ENCODE results near the gene AMPD3.

AMPD3 gene

DNA sequence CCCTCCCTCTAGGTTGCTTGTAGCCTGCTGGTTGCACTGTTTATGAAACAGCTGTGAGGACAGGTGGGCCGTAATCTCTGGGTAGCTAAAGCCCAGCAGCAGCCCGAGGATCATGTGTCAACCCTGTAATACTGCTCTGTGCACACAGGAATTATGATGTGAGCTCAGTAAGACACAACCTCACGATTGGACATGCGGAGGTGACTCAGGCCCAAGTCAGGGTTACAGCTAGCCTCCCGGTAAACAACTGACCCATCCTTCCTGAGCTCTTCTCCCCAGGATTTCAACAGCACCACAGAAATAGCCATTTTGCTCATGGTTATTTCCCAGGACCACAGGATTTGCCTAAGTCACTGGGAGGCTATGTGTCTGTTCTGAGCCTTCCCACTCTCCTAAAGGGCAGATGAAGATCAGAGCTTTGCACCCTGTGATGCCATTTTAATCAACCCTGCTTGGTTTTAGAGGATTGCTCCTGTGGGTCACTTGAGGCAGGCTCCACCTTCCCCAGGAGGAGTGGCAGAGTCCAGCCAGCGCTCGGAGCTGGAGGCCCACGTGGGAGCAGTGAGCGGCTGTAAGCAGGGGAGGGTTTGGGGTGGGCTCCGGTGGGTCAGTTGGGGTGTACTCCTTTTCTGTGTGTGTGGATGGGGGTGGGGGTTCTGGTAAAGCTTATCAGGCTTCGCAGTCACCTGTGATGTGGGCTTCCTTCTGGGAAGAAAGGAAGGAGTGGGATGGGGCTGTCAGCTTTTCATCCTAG lies at the start of gene AMPD3:
TSS of gene AMPD3 (plus strand) at position 387 of the 754 bp plus-strand sequence. CDS start 6,256 bp downstream, outside the sequence.
- Histone ChIP-seq H3K9ac (ENCODE audit: low read length) (peak within 1 kb of the TSS; percentile 75), H4K20me1 (ENCODE audit: insufficient read depth, low read length) (no peaks in the 10 kb centered on the region), H3K27me3 (ENCODE audit: low read depth, low read length) (peaks cover 19% of the 10 kb centered on the region), H3K4me1 (ENCODE audit: low read length) (peaks cover 75% of the 10 kb centered on the region), H3K79me2 (ENCODE audit: low read length) (peaks cover 31% of the 10 kb centered on the region), H3K4me2 (ENCODE audit: low read length) (peak within 1 kb of the TSS; percentile 93), H3K4me3 (ENCODE audit: low read length) (peak within 1 kb of the TSS; percentile 81), H3K9me3 (ENCODE audit: insufficient read depth, low read length) (no peaks in the 10 kb centered on the region), H3K36me3 (replicated peaks; ENCODE audit: low read depth, low read length) (peaks cover 7% of the 10 kb centered on the region), H3K27ac (ENCODE audit: low read length) (peak within 1 kb of the TSS; percentile 74), H2AFZ (ENCODE audit: low read depth, low read length) (no peak within 1 kb of the TSS)
- TF ChIP-seq EZH2phosphoT487 (IDR thresholded peaks at IDR 0.05; ENCODE audit: low read depth), result no peak
- TF ChIP-seq, protein P1, sequence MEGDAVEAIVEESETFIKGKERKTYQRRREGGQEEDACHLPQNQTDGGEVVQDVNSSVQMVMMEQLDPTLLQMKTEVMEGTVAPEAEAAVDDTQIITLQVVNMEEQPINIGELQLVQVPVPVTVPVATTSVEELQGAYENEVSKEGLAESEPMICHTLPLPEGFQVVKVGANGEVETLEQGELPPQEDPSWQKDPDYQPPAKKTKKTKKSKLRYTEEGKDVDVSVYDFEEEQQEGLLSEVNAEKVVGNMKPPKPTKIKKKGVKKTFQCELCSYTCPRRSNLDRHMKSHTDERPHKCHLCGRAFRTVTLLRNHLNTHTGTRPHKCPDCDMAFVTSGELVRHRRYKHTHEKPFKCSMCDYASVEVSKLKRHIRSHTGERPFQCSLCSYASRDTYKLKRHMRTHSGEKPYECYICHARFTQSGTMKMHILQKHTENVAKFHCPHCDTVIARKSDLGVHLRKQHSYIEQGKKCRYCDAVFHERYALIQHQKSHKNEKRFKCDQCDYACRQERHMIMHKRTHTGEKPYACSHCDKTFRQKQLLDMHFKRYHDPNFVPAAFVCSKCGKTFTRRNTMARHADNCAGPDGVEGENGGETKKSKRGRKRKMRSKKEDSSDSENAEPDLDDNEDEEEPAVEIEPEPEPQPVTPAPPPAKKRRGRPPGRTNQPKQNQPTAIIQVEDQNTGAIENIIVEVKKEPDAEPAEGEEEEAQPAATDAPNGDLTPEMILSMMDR (IDR thresholded peaks at IDR 0.05; ENCODE audit: low read depth, low read length), result no peak

DNA sequence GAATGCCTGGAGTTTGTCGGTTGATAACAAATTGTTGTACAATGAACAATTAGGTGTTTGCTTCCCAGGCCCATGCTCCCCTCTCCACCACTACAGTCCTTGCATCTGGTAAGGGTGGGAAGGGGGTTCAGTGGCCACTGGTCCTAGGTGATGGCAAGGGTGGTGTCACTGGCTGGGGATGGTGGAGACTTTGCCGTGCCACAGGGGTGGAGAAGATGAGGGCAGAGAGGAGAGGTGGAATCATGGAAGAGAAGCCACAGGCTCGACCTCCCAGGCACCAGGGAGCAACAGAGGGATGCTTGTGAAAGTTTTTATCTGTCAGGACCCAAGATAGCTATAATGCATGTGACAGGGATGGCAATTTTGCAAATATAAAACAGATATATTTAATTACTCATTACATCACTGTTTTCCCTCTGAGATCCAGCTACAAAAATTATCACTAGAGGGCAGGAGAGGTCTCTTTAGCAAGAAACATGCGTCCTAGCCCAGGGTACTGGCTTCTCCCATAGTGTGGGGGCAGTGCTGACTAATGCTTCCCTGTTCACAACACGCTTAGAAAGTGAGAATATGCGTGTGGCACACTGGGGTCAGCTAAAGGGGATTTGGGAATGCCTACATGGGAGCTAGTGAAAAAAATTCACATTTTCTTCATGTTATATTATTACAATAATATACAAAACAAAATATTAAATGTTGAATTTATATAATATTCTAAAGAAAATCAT lies 49.0 kb upstream of the AMPD3 start:
- H3K9ac ChIP-seq (ENCODE audit: low read length), result no peak overlapping the region
- H3K9me3 ChIP-seq (ENCODE audit: insufficient read depth, low read length), result no peaks in the 10 kb centered on the region
- peaks cover 2% of the 10 kb centered on the region for H3K4me1 ChIP-seq (ENCODE audit: low read length)
- H2AFZ ChIP-seq (ENCODE audit: low read depth, low read length), result no peak overlapping the region
- no peak overlapping the region for H3K4me3 ChIP-seq (ENCODE audit: low read length)
- no peak overlapping the region for H3K27ac ChIP-seq (ENCODE audit: low read length)
- H3K4me2 ChIP-seq (ENCODE audit: low read length), result no peak overlapping the region
- no peaks in the 10 kb centered on the region for H4K20me1 ChIP-seq (ENCODE audit: insufficient read depth, low read length)
- H3K79me2 ChIP-seq (ENCODE audit: low read length), result no peaks in the 10 kb centered on the region
- H3K27me3 ChIP-seq (ENCODE audit: low read depth, low read length), result no peaks in the 10 kb centered on the region
- TF ChIP-seq, protein P1 (IDR thresholded peaks at IDR 0.05; ENCODE audit: low read depth, low read length), result peak; percentile 82
- TF ChIP-seq EZH2phosphoT487 (IDR thresholded peaks at IDR 0.05; ENCODE audit: low read depth), result no peak
- H3K36me3 ChIP-seq (replicated peaks; ENCODE audit: low read depth, low read length), result no peaks in the 10 kb centered on the region

DNA sequence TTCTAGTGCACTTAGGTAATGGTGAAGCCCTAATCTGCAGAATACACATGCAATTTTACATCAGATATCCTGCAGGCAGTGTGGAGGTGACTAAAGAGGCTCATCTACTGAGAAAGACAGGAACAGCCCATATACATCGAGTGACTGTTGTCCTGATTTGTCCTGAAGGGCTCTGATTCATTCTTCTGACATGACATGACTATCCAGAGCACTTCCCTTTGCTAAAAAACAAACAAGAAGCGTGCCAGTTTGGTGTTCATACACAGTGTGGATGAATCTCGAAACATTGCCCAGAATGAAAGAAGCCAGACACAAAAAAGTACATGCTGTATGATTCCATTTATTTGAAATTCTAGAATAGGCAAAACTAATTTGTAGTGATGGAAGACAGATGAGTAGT lies 48.0 kb upstream of the AMPD3 start:
- Histone ChIP-seq H3K79me2 (ENCODE audit: low read length) (no peaks in the 10 kb centered on the region), H4K20me1 (ENCODE audit: insufficient read depth, low read length) (no peaks in the 10 kb centered on the region), H2AFZ (ENCODE audit: low read depth, low read length) (no peak overlapping the region), H3K27me3 (ENCODE audit: low read depth, low read length) (no peaks in the 10 kb centered on the region), H3K4me1 (ENCODE audit: low read length) (no peaks in the 10 kb centered on the region), H3K4me2 (ENCODE audit: low read length) (no peak overlapping the region), H3K27ac (ENCODE audit: low read length) (no peak overlapping the region), H3K9ac (ENCODE audit: low read length) (no peak overlapping the region), H3K9me3 (ENCODE audit: insufficient read depth, low read length) (no peaks in the 10 kb centered on the region), H3K36me3 (replicated peaks; ENCODE audit: low read depth, low read length) (no peaks in the 10 kb centered on the region), H3K4me3 (ENCODE audit: low read length) (no peak overlapping the region)
- no peak for TF ChIP-seq EZH2phosphoT487 (IDR thresholded peaks at IDR 0.05; ENCODE audit: low read depth)
- TF ChIP-seq, protein P1 (IDR thresholded peaks at IDR 0.05; ENCODE audit: low read depth, low read length), result no peak
